Neural crest cell (in vitro differentiated cells): ENCODE measurements around the gene EXTL1. TPM values are rescaled to one million over a fixed set of nuclear protein-coding genes. Genes with fewer than 3 reads are reported as not detected.
A peak's percentile ranks its signal among the peaks of the same experiment; 100 is the strongest.

Source experiments
- DNase-seq: peaks from one replicate; pipeline ENCODE4 v3.0.0; 2021; ENCODE audit warnings: low read depth, mixed read lengths, low spot score
- H3K27ac Mint-ChIP-seq: one replicate; pipeline ENCODE4 v1.8.0; 2021; ENCODE audit warnings: mild to moderate bottlenecking, mixed read lengths; ENCODE audit not compliant: unreplicated experiment
- H3K27me3 Mint-ChIP-seq: 2 replicates; pipeline ENCODE4 v1.8.0; 2021; ENCODE audit warnings: low read depth, mild to moderate bottlenecking, mixed read lengths
- H3K36me3 Mint-ChIP-seq: 2 replicates; pipeline ENCODE4 v1.8.0; 2021; ENCODE audit warnings: low read depth, mild to moderate bottlenecking, mixed read lengths
- H3K4me1 Mint-ChIP-seq: 2 replicates; pipeline ENCODE4 v1.8.0; 2021; ENCODE audit warnings: mixed read lengths
- H3K4me3 Mint-ChIP-seq: one replicate; pipeline ENCODE4 v1.8.0; 2021; ENCODE audit warnings: mild to moderate bottlenecking, mixed read lengths
- H3K9me3 Mint-ChIP-seq: 2 replicates; pipeline ENCODE4 v1.8.0; 2021; ENCODE audit warnings: mixed read lengths
- total RNA-seq: library from RNA; stranded (reverse); gene quantifications from 2 replicates; pipeline ENCODE4 v1.2.1, GENCODE V29; 2021
- TF ChIP-seq, protein P1 (sequence below): fragments of 200-600 bp; sonication (generic); conservative IDR thresholded peaks from 2 replicates; pipeline ENCODE4 v1.5.0; 2021; ENCODE audit warnings: antibody characterized with exemption, mild to moderate bottlenecking

Gene EXTL1
- total RNA-seq, 1 donor from 2014 or later: 8.1 TPM

DNA sequence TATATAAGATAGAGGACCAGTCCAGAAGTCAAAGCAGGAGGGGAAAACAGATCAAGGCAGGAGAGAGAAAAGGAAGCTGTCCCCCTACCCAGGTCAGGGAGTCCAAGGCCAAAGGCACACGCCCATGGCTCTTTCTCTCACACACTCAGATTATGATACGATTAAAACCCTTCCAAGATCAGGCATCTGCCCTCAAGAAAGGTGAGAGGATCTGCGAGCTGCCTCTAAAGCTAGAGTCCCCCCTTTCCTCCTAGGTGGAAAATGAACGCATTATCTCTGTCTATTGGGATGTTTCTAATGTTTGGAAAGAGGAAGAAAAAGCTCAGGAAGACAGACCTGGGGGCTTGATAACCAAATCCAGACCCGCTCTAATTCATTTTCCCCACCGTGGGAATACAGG lies 31.3 kb upstream of the EXTL1 start:
- H3K27ac Mint-ChIP-seq: no peak overlapping the region
- DNase-seq: no peak
- H3K36me3 Mint-ChIP-seq: peaks cover 6% of the 10 kb centered on the region
- TF ChIP-seq, protein P1, sequence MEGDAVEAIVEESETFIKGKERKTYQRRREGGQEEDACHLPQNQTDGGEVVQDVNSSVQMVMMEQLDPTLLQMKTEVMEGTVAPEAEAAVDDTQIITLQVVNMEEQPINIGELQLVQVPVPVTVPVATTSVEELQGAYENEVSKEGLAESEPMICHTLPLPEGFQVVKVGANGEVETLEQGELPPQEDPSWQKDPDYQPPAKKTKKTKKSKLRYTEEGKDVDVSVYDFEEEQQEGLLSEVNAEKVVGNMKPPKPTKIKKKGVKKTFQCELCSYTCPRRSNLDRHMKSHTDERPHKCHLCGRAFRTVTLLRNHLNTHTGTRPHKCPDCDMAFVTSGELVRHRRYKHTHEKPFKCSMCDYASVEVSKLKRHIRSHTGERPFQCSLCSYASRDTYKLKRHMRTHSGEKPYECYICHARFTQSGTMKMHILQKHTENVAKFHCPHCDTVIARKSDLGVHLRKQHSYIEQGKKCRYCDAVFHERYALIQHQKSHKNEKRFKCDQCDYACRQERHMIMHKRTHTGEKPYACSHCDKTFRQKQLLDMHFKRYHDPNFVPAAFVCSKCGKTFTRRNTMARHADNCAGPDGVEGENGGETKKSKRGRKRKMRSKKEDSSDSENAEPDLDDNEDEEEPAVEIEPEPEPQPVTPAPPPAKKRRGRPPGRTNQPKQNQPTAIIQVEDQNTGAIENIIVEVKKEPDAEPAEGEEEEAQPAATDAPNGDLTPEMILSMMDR: no peak
- no peaks in the 10 kb centered on the region for H3K9me3 Mint-ChIP-seq
- no peak overlapping the region for H3K4me3 Mint-ChIP-seq
- H3K27me3 Mint-ChIP-seq: no peaks in the 10 kb centered on the region
- peaks cover 22% of the 10 kb centered on the region for H3K4me1 Mint-ChIP-seq

DNA sequence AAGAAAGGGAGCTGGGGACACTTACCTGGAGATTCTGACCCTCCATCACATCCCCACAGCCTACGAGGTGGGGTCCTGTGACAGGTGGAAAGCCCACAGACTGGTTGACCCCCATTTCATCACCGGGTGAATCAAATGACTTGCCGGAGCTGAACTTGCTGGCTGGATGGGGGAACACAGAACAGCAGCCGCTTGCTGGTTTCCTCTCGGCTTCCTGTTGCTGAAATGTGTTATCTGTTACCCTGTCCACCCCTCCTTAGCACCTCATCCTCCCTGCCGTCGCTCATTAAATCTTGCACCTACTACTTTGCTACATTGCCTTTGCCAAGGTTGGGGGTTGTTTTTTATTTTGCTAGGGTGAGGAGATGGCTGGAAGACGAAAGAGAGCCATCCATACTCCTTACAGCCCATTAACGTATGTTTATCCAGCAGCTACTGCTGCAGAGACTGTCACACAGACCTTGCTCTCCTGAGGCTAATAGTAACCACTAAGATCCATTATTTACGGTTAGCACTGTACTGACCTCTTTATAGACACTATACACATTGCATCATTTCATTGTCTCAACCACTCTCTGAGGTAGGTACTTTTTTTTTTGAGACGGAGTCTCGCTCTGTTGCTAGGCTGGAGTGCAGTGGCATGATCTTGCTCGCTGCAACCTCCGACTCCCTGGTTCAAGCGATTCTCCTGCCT lies 30.7 kb upstream of the EXTL1 start:
- H3K9me3 Mint-ChIP-seq: no peaks in the 10 kb centered on the region
- TF ChIP-seq, protein P1: no peak
- H3K27ac Mint-ChIP-seq: no peak overlapping the region
- peaks cover 6% of the 10 kb centered on the region for H3K36me3 Mint-ChIP-seq
- DNase-seq: no peak
- no peaks in the 10 kb centered on the region for H3K27me3 Mint-ChIP-seq
- H3K4me3 Mint-ChIP-seq: no peak overlapping the region
- H3K4me1 Mint-ChIP-seq: peaks cover 22% of the 10 kb centered on the region

DNA sequence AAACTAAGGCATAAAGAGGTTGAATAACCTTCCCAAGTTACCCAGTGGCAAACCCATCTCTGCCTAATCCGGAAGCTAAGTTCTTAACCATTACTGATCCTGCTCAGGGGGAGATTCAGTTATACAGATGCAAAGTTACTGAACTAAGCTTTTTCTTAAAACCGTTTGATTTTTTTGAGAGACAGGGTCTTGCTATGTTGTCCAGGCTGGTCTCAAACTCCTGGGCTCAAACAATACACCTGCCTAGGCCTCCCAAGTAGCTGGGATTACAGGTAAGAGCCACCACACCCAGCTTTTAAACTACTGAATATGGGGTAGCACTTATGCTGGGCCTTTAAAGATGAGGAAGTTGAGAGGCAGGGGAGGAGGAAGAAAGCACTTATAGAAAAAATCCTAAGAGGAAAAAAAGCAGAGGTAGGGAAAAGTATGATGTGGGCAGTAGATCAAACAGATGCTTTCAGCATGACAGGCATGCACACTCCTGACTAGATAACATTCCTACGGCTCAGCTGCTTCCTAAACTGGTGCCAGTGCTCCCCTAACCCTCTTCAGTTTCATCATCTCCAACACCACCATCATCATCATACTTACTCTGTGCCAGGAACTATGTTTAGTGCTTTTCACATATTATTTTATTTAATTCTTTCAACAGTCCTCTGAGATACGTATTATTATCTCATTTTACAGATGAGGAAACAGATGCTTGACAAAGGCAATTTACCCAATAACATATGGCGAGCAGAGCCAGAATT lies 29.5 kb upstream of the EXTL1 start:
- Mint-ChIP-seq H3K36me3 (peaks cover 2% of the 10 kb centered on the region), H3K4me3 (no peak overlapping the region), H3K9me3 (no peaks in the 10 kb centered on the region), H3K4me1 (peaks cover 27% of the 10 kb centered on the region), H3K27me3 (no peaks in the 10 kb centered on the region), H3K27ac (no peak overlapping the region)
- DNase-seq: no peak
- TF ChIP-seq, protein P1: no peak

DNA sequence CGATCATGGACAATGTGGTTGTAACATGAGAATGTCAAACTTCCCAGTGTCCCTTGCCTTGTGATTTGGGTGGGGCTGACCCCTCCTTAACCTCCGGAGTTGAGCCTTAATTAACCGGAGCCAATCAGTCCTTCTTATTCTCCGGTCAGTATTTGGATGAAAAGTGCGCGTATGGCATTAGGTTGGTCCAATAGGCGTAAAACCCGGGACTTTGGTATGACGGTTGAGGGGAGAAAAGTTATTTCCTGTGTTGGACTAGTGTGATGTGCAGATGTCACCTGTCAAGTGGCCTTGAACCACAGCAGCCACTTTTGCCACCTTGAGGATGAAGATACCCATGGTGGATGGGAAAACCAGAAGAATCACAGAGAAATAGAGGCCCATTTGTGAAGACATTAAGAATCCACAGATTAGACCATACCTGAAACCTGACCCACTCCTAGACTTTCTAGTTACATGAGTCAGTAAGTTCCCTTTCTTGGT lies 28.8 kb upstream of the EXTL1 start:
- DNase-seq: no peak
- Mint-ChIP-seq H3K36me3 (no peaks in the 10 kb centered on the region), H3K4me1 (peaks cover 33% of the 10 kb centered on the region), H3K4me3 (peak overlapping the region; percentile 34), H3K27me3 (no peaks in the 10 kb centered on the region), H3K9me3 (no peaks in the 10 kb centered on the region), H3K27ac (no peak overlapping the region)
- TF ChIP-seq, protein P1: no peak

DNA sequence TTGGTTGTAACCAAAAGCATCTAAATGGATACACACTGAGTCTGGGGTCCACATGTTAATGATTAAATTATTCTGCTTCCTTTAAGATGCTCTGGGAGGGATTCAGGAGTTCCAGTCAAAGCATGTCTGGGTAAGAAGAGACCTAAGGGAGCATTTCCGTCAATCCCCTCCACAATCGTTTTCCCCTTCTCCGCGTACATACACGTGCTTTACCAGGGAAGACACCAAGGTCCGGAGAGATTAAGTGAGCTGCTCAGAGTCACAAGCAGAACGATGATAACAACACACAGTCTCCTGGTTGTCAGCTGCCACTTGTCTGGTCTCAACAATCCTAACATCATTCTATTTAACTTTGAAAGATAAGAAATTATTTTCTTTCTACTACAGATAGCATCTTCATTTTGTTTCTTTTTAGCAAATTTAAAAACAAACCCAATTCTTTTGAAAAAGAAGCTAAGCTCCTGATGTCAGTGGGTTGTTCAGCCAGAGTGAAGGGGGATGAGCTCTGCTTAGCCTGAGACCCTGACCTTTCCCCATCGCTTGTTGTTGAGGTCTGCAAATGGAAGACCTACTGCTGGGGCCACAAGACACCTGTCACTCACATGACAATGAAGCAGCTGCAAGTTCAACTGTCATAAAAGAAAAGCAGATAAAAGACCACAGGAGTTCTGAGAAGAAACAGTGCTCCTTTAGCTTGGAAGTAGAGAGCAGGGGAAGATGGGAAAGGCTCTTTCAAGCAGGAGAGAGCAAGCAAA lies 28.2 kb upstream of the EXTL1 start:
- Mint-ChIP-seq H3K27me3 (no peaks in the 10 kb centered on the region), H3K27ac (peak overlapping the region; percentile 4), H3K36me3 (no peaks in the 10 kb centered on the region), H3K4me3 (peak overlapping the region; percentile 52), H3K9me3 (no peaks in the 10 kb centered on the region), H3K4me1 (peaks cover 39% of the 10 kb centered on the region)
- TF ChIP-seq, protein P1: no peak
- no peak for DNase-seq
